Measurements from ENCODE around the gene UBR4.
A peak's percentile ranks its signal among the peaks of the same experiment; 100 is the strongest.

Gene UBR4

GRCh38 chr1:19042675-19043578 lies 167.1 kb downstream of the UBR4 start:
- no peak for DNase-seq
- no peaks in the 10 kb centered on the region for H3K79me1 ChIP-seq (replicated peaks; ENCODE audit: low read length, poor library complexity, severe bottlenecking)
- peaks cover 26 to 65% of the 10 kb centered on the region in 2 experiments for H3K27me3 ChIP-seq (ENCODE audit: control insufficient read depth in 1 of 2, insufficient read depth in 1 of 2, low read length in 2 of 2)
- H4K8ac ChIP-seq (ENCODE audit: low read length), result no peak overlapping the region
- no peak overlapping the region for H2BK15ac ChIP-seq (ENCODE audit: low read depth, poor library complexity, severe bottlenecking)
- no peak overlapping the region for H3K4me3 ChIP-seq (ENCODE audit: insufficient read depth in 1 of 2, low read depth in 1 of 2, low read length in 2 of 2)
- H3K27ac ChIP-seq (ENCODE audit: low read length, poor library complexity, severe bottlenecking), result no peak overlapping the region
- H2AK5ac ChIP-seq (ENCODE audit: low read length, severe bottlenecking), result no peak overlapping the region
- H3K14ac ChIP-seq (ENCODE audit: low read length in 2 of 2), result no peak overlapping the region
- H4K91ac ChIP-seq (ENCODE audit: low read length), result no peak overlapping the region
- H3K23ac ChIP-seq (ENCODE audit: low read length in 2 of 2), result no peak overlapping the region
- peaks cover 11% of the 10 kb centered on the region for H3K4me1 ChIP-seq (ENCODE audit: control insufficient read depth, insufficient read depth, low read depth, low read length)
- WGBS, result 60% methylated on average over 17 of the region's 18 CpGs
- no peak overlapping the region for H3K4ac ChIP-seq (ENCODE audit: low read depth in 1 of 2, low read length in 2 of 2)
- H2BK5ac ChIP-seq (ENCODE audit: low read depth, low read length, poor library complexity, severe bottlenecking), result no peak overlapping the region
- H3K4me2 ChIP-seq (ENCODE audit: low read length, poor library complexity, severe bottlenecking), result no peak overlapping the region
- H2BK120ac ChIP-seq (ENCODE audit: low read depth, low read length), result no peak overlapping the region
- no peak overlapping the region for H3K9ac ChIP-seq (ENCODE audit: low read length)
- no peak overlapping the region for H2AFZ ChIP-seq (ENCODE audit: low read depth, low read length)
- no peak overlapping the region for H3K18ac ChIP-seq (ENCODE audit: low read depth in 1 of 2, low read length in 2 of 2)
- no peak overlapping the region for H2BK12ac ChIP-seq (ENCODE audit: low read length in 2 of 2)
- H3K9me3 ChIP-seq (ENCODE audit: control insufficient read depth, low read length), result no peaks in the 10 kb centered on the region
- no peaks in the 10 kb centered on the region for H3K36me3 ChIP-seq (ENCODE audit: control insufficient read depth in 1 of 2, insufficient read depth in 2 of 2, low read depth in 1 of 2, low read length in 2 of 2)

DNA sequence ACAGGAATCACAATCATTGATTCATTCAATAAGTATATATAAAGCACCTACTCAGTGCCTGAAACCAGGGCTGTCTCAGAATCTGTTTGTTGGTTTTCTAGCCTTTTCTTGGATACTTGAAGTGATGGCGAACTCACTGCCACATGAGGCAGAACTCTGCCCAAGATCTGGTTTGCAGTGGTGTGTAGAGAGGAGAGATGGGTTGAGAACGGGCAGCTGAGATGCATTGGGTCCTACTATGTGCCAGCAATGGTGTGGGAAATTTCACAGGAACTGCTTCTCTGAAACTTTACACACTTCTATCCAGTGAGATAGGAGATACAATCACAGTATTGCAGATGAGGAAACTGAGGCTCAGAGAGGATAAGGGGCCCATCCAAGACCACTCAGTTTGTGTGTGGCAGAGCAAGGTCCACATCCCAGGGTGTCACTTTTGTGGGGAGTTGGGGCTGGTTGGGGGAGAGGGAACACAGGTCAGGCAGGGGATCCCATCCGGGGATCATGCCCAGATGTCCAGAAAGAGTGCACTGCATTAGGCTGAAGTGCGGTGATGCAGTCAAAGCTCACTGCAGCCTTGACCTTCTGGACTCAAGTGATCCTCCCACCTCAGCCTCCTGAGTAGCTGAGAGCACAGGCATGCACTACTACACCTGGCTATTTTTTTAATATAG lies 169.9 kb downstream of the UBR4 start:
- Histone ChIP-seq H3K4me3 (ENCODE audit: insufficient read depth in 1 of 2, low read depth in 1 of 2, low read length in 2 of 2) (no peak overlapping the region), H2AFZ (ENCODE audit: low read depth, low read length) (no peak overlapping the region), H3K4me1 (ENCODE audit: control insufficient read depth, insufficient read depth, low read depth, low read length) (peaks cover 3% of the 10 kb centered on the region), H3K14ac (ENCODE audit: low read length in 2 of 2) (peak overlapping the region in 1 of 2 experiments; percentile 66), H3K9me3 (ENCODE audit: control insufficient read depth, low read length) (no peaks in the 10 kb centered on the region), H3K18ac (ENCODE audit: low read depth in 1 of 2, low read length in 2 of 2) (no peak overlapping the region), H2AK5ac (ENCODE audit: low read length, severe bottlenecking) (no peak overlapping the region), H3K27ac (ENCODE audit: low read length, poor library complexity, severe bottlenecking) (no peak overlapping the region), H2BK120ac (ENCODE audit: low read depth, low read length) (no peak overlapping the region), H3K36me3 (ENCODE audit: control insufficient read depth in 1 of 2, insufficient read depth in 2 of 2, low read depth in 1 of 2, low read length in 2 of 2) (no peaks in the 10 kb centered on the region), H3K79me1 (replicated peaks; ENCODE audit: low read length, poor library complexity, severe bottlenecking) (no peaks in the 10 kb centered on the region), H2BK15ac (ENCODE audit: low read depth, poor library complexity, severe bottlenecking) (no peak overlapping the region), H4K91ac (ENCODE audit: low read length) (no peak overlapping the region), H2BK5ac (ENCODE audit: low read depth, low read length, poor library complexity, severe bottlenecking) (no peak overlapping the region), H3K4me2 (ENCODE audit: low read length, poor library complexity, severe bottlenecking) (no peak overlapping the region), H4K8ac (ENCODE audit: low read length) (no peak overlapping the region), H2BK12ac (ENCODE audit: low read length in 2 of 2) (no peak overlapping the region), H3K4ac (ENCODE audit: low read depth in 1 of 2, low read length in 2 of 2) (no peak overlapping the region), H3K27me3 (ENCODE audit: control insufficient read depth in 1 of 2, insufficient read depth in 1 of 2, low read length in 2 of 2) (peaks cover 37 to 85% of the 10 kb centered on the region in 2 experiments), H3K9ac (ENCODE audit: low read length) (no peak overlapping the region), H3K23ac (ENCODE audit: low read length in 2 of 2) (no peak overlapping the region)
- DNase-seq, result no peak
- WGBS, result 78% methylated on average over 3 of the region's 4 CpGs

DNA sequence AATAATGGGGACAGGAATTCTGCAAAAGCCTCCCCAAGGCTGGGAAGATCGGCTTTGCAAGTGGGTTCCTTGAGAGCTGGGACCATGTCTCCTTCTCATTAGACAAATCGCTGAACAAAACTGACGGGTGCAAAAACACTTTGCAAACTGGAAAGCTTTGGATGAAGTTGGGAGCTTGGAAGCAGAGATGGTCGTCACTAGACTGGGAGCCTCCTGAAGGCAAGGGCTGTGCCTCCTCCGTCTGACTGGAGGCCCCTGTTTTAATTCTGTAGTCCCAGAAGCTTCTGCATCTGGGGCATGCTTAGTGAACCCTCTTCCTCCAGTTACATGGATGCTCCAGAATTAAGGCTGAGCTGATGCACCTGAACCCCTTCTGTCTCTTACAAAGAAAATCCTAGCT lies 171.3 kb downstream of the UBR4 start:
- no peak overlapping the region for H2BK5ac ChIP-seq (ENCODE audit: low read depth, low read length, poor library complexity, severe bottlenecking)
- 92% methylated on average over 5 of the region's 5 CpGs for WGBS
- H3K23ac ChIP-seq (ENCODE audit: low read length in 2 of 2), result no peak overlapping the region
- no peaks in the 10 kb centered on the region for H3K9me3 ChIP-seq (ENCODE audit: control insufficient read depth, low read length)
- peaks cover 37 to 91% of the 10 kb centered on the region in 2 experiments for H3K27me3 ChIP-seq (ENCODE audit: control insufficient read depth in 1 of 2, insufficient read depth in 1 of 2, low read length in 2 of 2)
- no peak overlapping the region for H3K9ac ChIP-seq (ENCODE audit: low read length)
- no peak overlapping the region for H2BK12ac ChIP-seq (ENCODE audit: low read length in 2 of 2)
- H4K8ac ChIP-seq (ENCODE audit: low read length), result no peak overlapping the region
- no peaks in the 10 kb centered on the region for H3K79me1 ChIP-seq (replicated peaks; ENCODE audit: low read length, poor library complexity, severe bottlenecking)
- H4K91ac ChIP-seq (ENCODE audit: low read length), result no peak overlapping the region
- H3K18ac ChIP-seq (ENCODE audit: low read depth in 1 of 2, low read length in 2 of 2), result no peak overlapping the region
- no peak overlapping the region for H3K4me2 ChIP-seq (ENCODE audit: low read length, poor library complexity, severe bottlenecking)
- H3K4me3 ChIP-seq (ENCODE audit: insufficient read depth in 1 of 2, low read depth in 1 of 2, low read length in 2 of 2), result no peak overlapping the region
- no peak overlapping the region for H3K14ac ChIP-seq (ENCODE audit: low read length in 2 of 2)
- no peak overlapping the region for H2BK15ac ChIP-seq (ENCODE audit: low read depth, poor library complexity, severe bottlenecking)
- no peaks in the 10 kb centered on the region for H3K4me1 ChIP-seq (ENCODE audit: control insufficient read depth, insufficient read depth, low read depth, low read length)
- H2BK120ac ChIP-seq (ENCODE audit: low read depth, low read length), result no peak overlapping the region
- no peak overlapping the region for H2AK5ac ChIP-seq (ENCODE audit: low read length, severe bottlenecking)
- no peak overlapping the region for H2AFZ ChIP-seq (ENCODE audit: low read depth, low read length)
- H3K27ac ChIP-seq (ENCODE audit: low read length, poor library complexity, severe bottlenecking), result no peak overlapping the region
- no peak overlapping the region for H3K4ac ChIP-seq (ENCODE audit: low read depth in 1 of 2, low read length in 2 of 2)
- no peaks in the 10 kb centered on the region for H3K36me3 ChIP-seq (ENCODE audit: control insufficient read depth in 1 of 2, insufficient read depth in 2 of 2, low read depth in 1 of 2, low read length in 2 of 2)
- no peak for DNase-seq

- Histone ChIP-seq H4K8ac (ENCODE audit: low read length) (no peak overlapping the region), H3K36me3 (ENCODE audit: control insufficient read depth in 1 of 2, insufficient read depth in 2 of 2, low read depth in 1 of 2, low read length in 2 of 2) (no peaks in the 10 kb centered on the region), H3K27ac (ENCODE audit: low read length, poor library complexity, severe bottlenecking) (no peak overlapping the region), H3K4ac (ENCODE audit: low read depth in 1 of 2, low read length in 2 of 2) (no peak overlapping the region), H3K23ac (ENCODE audit: low read length in 2 of 2) (no peak overlapping the region), H2AFZ (ENCODE audit: low read depth, low read length) (no peak overlapping the region), H2BK12ac (ENCODE audit: low read length in 2 of 2) (no peak overlapping the region), H2BK120ac (ENCODE audit: low read depth, low read length) (no peak overlapping the region), H3K18ac (ENCODE audit: low read depth in 1 of 2, low read length in 2 of 2) (no peak overlapping the region), H4K91ac (ENCODE audit: low read length) (no peak overlapping the region), H3K4me2 (ENCODE audit: low read length, poor library complexity, severe bottlenecking) (no peak overlapping the region), H3K9me3 (ENCODE audit: control insufficient read depth, low read length) (no peaks in the 10 kb centered on the region), H3K4me3 (ENCODE audit: insufficient read depth in 1 of 2, low read depth in 1 of 2, low read length in 2 of 2) (no peak overlapping the region), H2AK5ac (ENCODE audit: low read length, severe bottlenecking) (no peak overlapping the region), H3K9ac (ENCODE audit: low read length) (no peak overlapping the region), H3K14ac (ENCODE audit: low read length in 2 of 2) (no peak overlapping the region), H3K79me1 (replicated peaks; ENCODE audit: low read length, poor library complexity, severe bottlenecking) (no peaks in the 10 kb centered on the region), H2BK15ac (ENCODE audit: low read depth, poor library complexity, severe bottlenecking) (no peak overlapping the region), H3K27me3 (ENCODE audit: control insufficient read depth in 1 of 2, insufficient read depth in 1 of 2, low read length in 2 of 2) (peaks cover 37 to 86% of the 10 kb centered on the region in 2 experiments), H3K4me1 (ENCODE audit: control insufficient read depth, insufficient read depth, low read depth, low read length) (no peaks in the 10 kb centered on the region), H2BK5ac (ENCODE audit: low read depth, low read length, poor library complexity, severe bottlenecking) (no peak overlapping the region)
- no peak for DNase-seq
- WGBS, result 85% methylated on average over 5 of the region's 5 CpGs
These were observed 172.0 kb downstream of the UBR4 start for GRCh38 chr1:19038096-19038495.

All from mesenchymal stem cell (in vitro differentiated cells and primary cell).